Activated CD8-positive, alpha-beta memory T cell treated with anti-CD3 and anti-CD28 coated beads for 24 hours (primary cell): ENCODE results near the gene COL18A1.

Source experiments
- DNase-seq: peaks from one replicate; pipeline ENCODE4 v3.0.0-alpha.2; 2020

Gene COL18A1

DNA sequence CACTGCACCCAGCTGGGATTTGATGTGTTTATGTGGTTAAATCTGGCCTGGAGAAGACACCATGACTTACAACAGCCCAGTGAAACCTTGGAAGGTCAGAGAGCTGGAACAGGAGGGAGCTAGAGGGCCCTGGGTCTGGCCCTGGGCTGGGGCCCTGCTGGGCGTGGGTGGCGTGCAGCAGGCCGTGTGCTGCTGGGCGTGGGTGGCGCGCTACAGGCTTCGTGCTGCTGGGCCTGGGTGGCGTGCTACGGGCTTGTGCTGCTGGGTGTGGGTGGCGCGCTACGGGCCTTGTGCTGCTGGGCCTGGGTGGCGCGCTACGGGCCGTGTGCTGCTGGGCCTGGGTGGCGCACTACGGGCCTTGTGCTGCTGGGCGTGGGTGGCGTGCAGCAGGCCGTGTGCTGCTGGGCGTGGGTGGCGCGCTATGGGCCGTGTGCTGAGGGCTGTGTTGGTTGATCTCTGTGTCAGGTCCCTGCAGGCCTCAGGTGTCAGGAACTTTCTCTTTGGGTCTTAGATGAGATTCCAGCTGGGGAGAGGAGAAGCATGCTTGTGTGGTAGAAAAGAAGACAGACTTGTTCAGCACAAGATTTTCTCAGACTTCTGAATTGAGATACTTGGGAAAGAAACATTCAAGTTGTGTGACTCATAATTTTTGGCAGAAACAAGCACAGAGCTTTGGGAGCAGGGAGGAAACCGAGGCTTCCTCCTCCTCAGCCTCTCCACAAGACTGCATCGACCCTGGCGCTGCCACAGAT is 66.0 kb downstream of the COL18A1 start:
- no peak for DNase-seq

DNA sequence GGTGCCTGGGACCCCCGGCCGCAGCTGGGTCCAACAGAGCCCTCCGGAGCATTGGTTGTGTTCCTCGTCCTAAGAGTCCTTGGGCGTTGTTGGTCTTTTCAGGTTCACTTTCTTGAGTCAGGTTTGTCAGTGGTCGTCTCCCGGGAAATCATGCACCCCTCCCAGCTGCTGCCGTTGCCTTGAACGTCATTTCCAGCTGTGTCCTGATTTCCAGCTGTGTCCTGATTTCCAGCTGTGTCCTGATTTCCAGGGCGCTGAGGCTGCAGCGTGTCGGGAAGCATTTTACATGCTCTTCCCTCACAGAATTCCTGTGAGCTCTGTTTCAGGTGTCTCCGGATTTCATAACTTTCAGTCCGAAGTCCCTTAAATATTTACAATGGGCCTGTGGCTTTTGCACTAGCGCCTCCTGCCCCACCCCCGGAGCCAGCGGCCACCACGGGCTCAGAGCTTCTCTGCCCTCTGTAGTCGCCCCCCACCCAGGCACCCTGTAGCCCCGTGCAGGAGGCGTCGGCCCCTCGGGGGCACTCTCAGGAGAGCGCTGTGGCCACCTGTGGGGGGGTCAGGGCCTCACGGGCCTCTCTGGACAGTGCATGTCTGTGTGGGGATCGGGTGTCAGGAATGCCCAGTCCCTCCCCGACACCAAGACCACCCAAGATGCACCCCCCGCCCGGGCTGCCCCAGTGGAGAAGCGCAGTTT is 66.7 kb downstream of the COL18A1 start:
- DNase-seq, result no peak

DNA sequence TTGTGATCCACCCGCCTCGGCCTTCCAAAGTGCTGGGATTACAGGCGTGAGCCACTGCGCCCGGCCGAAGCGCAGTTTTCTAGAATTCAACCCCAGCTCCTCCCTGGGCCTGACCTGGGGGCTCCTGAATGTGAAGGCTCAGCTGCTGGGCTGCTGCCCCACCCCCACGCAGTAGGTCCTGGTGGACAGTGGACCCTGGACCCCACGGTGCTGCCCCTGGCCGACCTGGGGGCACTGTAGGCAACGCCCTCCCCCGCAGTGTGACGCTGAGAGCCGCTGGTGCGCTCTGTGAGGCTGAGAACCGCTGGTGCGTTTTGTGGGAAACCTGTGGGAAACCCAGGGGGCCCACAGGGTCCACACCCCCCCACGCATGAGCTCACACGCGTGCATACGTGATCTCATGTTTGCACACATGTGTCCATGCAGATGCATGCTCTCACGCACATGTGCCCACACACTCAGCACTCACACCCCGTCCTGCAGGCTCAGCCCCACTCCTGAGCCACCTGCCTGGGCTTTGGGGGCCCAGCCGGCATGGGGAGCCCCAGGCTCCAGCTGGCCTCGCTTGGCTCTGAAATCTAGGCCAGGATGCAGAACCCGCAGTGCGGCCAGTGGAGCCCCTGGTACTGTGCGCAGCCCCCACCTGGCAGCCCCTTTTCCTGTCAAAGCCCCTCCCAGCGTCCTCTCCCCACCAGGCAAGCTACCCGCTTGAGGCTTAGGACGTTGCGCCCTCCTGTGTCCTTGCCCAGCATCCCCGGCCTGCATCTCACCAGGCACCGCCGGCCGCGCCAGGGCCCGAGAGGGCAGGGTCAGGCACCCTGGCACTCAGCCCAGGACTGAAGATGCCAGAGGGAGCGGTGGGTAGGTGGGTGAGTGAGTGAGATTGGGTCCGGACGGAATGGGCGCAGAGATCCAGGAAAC is 67.7 kb downstream of the COL18A1 start:
- DNase-seq, result no peak

DNA sequence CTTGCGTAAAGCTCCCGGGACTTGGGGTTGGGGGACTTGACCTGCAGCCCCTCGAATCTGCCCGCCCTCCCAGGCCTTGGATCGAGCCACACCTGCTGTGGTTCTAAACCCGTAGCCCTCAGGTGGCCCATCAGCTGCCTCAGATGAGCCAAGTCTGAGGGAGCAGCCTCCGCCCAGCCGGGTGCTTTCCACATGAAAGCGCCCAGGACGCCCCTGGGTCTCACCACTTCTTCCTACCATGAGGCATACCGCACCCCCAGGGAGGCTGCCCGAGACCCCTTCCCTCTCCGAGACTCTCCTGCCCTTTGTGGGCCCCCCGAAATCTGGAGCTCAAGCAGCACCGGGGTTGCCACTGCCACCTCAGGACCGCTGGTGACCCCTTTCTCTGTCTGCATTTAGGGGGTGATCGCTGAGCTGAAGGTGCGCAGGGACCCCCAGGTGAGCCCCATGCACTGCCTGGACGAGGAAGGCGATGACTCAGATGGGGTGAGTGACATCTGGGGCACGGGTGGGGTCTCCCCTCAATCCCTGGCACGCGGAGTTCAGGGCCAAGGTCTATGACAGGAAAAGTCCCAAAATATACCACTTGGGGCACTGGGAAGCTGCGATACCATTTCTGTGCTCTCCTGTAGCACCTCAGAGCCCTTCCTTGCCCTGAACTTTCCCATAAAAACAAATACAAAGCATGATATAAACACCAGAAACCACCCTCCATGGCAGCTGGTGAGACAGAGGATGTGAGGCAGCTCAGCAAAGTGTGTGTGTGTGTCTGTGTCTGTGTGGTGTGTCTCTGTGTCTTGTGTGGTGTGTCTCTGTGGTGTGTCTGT is 68.7 kb downstream of the COL18A1 start:
- DNase-seq, result no peak

DNA sequence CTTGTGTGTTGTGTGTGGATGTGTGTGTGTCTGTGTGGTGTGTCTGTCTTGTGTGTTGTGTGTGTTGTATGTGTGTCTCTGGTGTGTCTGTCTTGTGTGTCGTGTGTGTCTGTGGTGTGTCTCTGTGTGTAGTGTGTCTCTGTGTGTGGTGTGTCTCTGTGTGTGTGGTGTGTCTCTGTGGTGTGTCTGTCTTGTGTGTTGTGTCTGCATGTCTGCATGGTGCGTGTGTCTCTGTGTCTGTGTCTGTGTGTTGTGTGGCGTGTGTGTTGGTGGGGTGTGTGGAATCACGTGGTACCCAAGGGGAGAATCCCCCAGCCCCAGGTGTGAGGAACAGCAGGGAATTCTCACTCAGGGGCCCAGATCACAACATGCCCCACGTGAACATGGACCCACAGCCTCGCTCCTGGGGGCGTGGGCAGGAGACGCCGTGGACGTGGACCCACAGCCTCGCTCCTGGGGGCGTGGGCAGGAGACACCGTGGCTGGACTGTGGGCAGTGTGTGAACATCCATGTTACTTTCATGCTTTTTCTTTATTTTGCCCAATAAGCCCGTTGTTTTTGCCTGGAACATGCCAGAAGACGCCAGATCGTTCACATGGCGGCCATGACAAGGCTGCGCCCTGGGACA is 69.5 kb downstream of the COL18A1 start:
- no peak for DNase-seq

DNA sequence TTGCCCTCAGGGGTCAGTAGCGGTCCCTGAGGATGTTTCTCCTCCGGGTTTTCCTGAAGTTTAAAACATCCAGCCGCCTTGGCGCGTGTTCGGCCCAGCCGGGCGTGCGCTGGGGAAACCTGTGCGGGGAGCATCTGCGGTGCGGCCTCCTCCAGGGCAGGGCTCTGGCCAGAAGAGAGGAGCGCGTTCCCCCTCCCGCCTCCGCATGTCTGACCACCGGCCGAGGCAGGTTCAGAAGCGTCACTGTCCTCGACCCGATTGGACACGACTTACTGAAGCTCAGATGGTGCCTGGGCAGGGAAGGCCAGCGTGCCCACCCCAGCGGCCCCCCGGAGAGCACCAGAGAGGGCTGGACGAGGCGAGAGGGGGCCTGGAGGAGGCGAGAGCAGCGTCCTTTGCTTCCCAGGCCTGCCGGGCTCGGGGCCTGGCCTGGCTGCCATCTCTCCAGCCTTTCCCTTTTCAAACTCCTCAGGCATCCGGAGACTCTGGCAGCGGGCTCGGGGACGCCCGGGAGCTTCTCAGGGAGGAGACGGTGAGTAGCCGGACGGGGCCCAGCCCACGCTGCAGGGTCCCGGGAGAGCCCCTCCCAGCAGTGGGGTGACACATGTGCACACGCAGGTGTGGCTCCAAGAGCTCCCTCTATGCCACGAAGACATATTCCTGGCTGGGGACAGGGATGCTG is 70.2 kb downstream of the COL18A1 start:
- no peak for DNase-seq

DNA sequence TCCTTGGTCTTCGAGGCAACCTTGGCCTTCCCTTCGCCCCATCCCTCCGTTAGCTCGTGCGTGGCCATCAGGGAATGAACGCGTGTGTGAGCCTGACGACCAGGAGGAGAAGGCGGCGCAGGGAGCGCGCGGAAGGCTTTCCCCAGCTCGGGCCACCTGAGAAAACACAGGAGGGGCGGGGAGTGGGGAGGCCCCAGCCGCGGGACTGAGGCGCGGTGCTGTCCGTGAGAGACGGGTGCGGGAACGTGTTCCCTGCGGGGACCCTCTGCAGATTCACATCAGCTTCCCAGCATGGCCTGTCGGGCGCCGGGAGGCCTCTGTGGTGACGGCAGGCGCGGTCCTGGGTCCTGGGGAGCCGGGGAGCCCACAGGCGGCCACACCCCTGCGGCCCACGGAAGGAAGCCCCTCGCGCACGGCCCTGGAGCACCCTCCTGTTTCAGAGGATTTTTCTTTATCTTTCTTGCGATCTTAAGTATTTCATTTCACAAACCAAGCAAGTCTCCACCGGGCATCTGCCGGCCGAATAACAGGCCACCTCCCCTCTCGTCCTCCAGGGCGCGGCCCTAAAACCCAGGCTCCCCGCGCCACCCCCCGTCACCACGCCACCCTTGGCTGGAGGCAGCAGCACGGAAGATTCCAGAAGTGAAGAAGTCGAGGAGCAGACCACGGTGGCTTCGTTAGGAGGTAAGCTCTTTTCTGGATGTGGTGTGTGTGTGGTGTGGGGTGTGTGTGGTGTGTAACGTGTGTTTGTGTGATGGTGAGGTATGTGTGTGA is 71.0 kb downstream of the COL18A1 start:
- no peak for DNase-seq

DNA sequence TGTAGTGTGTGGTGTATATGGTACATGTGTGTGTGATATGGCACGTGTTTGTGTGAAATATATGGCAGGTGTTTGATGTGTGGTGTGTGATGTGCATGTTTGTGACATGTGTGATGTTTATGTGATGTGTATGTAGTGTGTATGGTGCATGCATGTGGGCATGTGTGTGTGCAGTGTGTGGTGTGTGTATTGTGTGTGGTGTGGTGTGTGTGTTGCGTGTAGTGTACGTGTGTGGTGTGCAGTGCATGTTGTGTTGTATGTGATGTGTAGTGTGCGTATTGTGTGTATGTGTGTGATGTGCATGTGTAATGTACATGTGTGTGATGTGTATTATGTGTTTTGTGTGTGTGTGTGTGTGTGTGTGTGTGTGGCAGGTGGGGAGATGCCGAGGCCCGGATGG is 71.6 kb downstream of the COL18A1 start:
- no peak for DNase-seq

DNA sequence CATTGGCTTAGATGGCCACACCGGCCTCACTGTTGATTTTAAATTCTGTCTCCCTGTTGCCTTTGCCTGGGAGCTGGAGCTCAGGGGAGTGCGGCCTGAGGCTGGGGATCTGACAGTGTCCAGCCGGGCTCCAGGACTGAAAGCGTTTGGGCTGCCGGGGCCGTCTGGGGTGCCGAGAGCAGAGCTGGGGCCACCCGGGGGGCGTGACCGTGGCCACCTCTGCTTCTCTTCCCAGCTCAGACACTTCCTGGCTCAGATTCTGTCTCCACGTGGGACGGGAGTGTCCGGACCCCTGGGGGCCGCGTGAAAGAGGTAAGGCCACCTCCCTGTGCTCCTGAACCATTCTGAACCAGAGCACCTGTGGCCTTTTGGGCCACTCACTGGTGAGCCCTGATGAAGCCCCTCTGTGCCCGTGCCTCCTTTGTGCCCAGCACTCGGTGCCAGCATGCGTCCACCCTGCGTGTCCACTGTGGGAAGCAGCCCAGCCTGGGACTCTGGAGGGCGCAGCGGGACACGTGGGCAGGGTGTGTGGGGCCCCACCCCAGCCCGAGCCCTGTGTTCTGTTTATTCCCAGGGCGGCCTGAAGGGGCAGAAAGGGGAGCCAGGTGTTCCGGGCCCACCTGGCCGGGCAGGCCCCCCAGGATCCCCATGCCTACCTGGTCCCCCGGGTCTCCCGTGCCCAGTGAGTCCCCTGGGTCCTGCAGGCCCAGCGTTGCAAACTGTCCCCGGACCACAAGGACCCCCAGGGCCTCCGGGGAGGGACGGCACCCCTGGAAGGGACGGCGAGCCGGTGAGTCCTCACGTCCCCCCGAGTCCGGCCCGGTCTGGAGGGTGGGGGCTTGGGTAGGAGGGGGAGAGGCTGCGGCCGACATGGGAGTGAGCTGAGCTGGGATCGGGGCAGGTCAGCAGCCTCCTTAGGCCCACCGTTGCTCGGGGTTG is 72.5 kb downstream of the COL18A1 start:
- DNase-seq, result no peak

DNA sequence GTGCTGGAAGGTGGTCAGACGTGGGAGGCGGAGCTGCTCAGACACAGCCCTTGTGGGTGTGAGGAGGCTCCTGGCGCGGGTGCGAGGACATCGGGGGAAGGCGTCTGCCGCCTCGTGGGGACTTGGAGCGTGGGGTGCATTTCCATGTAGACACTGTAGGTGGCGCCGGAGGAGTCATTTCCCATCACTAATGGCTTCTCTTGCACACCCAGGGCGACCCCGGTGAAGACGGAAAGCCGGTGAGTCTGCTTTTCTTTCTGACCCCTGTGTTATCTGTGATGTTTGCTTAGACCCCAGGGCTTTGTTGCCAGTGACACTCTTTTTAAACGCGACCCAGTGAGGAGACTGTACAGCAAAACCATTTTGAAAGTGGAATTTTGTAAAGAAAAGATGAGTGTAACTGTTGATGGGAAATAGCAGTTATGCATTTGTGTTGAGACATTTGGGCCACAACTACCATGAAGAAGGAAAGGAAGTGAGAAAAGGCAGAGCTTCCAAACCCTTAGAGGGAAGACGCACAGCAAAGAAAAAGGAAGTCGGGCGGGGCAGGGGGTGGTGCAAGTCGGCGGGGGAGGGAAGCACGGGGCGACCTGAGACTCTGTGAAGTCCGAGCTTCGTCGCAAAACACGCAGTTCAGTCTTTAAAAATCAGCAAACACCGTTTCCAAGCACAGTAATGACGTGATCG is 73.3 kb downstream of the COL18A1 start:
- peak; percentile 92 for DNase-seq

DNA sequence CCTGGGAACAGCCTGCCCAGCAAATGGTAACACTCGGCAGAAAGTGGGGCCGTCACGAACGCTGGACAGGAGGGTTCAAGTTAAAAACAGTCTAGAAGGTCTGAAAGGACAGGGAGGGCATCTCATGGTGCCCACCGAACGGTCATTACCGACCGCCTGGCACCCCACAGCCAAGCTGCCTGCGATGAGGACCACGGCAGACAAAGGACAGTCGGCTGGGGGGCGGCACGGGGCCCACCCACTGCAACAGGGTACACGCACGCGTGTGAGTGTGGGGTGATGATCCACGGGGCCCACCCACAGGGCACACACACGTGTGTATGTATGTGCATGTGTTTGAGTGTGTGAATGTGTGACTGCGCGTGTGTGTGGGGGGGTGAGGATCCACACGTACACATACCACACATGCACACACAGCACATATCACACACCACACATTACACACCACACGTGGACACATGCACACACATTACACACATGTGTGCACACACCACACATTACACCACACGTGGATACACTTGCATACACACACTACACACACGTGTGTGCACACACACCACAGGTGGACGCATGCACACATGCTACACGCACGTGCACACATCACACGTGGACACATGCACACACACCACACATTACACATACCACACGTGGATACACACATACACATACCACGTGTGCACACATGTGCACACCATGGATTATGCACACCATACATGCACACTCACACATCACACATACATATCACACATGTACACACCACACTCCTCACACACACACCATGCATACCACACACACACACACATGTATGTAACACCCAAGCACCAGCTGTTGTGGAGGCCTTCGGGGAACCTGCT is 74.1 kb downstream of the COL18A1 start:
- DNase-seq, result no peak

DNA sequence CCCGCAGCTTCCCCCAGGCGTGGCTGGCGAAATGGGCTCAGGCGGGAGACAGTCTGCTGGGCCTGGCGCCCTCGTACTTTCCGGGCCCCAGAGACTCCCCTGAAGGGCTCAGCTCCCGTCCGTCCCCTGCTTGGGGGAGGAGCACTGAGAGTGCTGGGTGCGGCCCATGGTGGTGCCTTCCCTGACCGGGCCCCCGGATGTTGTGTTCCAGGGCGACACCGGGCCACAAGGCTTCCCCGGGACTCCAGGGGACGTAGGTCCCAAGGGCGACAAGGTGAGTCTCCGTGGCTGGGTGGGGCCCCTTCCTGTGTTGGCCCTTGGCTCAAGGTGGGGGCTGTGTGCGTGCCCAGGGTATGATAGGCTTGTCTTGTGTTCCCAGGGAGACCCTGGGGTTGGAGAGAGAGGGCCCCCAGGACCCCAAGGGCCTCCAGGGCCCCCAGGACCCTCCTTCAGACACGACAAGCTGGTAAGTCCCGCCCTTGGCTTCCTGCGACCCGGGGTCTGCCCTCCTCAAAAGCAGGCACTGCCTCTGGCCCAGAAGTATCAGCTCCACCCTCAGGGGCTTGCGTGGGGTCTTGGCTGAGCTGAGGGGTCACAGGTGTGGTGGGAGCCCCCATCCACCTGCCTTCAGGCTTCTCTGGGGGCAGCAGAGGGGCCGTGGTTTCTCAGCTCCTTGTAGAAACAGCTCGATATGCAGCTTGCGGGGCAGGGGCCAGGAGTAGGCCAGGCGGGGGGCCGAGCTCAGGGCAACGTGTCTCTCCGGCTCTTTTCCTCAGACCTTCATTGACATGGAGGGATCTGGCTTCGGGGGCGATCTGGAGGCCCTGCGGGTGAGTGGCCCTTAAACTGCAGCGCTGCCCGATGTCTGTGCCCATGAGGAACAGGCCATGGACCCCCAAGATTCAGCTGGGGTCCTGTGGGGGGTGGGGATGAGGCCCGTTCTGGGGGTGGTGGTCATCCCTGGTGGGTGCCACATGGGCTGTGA is 75.0 kb downstream of the COL18A1 start:
- DNase-seq, result no peak

DNA sequence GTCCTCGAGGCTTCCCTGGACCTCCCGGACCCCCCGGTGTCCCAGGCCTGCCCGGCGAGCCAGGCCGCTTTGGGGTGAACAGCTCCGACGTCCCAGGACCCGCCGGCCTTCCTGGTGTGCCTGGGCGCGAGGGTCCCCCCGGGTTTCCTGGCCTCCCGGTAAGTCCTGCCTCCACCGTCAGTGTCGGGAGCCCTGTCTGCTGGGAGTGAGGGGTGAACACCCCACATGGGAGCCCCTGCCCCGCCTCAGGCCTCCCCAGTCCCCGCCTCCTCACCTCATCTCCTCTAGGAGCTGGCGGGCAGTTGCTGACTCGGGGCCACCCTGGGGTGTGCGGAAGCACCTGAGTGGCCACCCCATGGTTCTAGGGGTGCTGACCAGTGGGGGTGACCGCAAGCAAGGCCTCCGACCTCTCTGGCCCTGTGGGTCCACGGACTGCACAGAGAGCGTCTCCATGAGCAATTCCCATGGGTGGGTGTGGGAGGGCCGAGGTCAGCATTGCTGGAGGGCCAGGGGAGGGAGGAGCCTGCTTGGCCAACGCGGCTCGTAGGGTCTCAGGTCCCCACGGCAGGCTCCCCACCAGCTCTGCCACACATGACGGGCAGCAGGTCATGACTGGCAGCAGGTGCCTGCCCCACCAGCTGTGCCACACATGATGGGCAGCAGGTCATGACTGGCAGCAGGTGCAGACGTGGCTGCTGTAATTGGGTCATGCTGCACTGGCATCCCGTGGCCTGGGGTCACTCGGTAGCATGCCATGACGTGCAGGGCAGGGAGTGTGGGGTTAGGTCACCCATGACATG is 75.9 kb downstream of the COL18A1 start:
- no peak for DNase-seq

DNA sequence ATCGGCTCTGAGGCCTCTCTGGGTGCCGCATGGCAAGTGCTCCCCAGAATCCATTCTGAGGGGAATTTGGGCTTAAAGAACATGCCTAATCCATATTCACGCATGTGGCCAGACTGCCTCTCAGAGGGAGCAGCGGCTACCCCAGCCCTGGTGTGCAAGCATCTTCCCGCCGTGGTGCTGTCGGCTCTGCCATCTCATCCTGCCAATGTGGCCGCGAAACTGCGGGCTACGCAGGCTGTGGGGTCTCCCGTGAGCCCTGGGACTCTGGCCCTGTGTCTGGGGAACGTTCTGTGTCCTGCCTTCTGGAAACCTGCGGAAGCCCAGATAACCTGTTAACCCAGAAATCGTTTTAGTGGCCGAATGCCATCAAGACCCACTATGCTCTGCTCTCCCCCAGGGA is 76.6 kb downstream of the COL18A1 start:
- no peak for DNase-seq

DNA sequence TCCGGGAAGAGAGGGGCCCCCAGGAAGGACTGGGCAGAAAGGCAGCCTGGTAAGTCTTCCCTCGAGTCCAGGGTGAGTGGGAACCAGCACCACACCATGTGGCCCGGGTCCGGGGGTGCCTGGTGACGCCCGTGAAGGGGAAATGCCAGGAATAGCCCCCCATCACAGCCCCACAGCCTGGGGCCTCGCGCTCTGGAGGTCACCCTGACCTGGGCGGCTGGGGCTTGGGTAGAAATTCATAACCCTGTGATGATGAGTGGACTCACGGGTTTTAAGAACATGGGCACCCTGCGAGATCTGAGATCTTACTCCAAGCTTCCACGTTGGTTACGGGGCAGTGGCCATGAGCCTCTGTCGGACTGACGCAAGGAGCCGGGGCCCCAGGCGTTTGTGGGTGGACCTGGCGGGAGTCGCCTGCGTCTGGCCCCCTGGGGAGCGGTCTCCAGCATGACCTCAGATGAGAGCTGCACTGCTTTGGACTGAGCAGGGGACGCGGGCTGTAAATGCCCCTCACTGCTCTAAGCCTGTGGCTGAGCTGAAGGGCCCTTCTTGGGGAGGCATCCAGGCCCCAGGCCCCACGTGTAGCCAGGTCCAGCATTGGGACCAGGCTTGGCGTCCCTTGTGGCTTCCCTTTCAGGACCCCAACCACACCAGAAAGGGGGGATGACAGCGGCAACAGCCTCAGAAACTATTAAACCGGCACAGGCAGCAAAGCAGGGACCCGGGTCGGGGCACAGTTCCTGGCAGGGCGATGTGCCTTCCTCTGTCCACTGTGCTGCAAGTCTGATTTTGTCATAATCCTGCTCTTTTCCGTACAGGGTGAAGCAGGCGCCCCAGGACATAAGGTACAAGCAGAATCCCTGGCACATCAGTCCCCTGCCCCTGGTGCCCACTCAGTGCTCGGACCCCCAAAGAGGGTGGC is 77.3 kb downstream of the COL18A1 start:
- no peak for DNase-seq
